SJSA1 (cell line): Measurements from ENCODE around the gene PCED1B. TPM values are rescaled to one million over a fixed set of nuclear protein-coding genes. Genes with fewer than 3 reads are reported as not detected.

Experiments used
- DNase-seq, 2 experiments: peaks; one replicate each; pipeline ENCODE4 v3.0.0-alpha.2; 2015 to 2020; ENCODE audit warnings: low spot score in 2 of 2, low read depth in 1 of 2
- H3K27ac ChIP-seq: fragments of 250-450 bp; sonication (Bioruptor Pico); 2 replicates; pipeline ENCODE4 v1.5.1; 2020; ENCODE audit warnings: mild to moderate bottlenecking, moderate library complexity
- H3K27me3 ChIP-seq: fragments of 250-450 bp; sonication (Bioruptor Pico); replicated peaks from 2 replicates; pipeline ENCODE4 v1.5.1; 2020; ENCODE audit warnings: mild to moderate bottlenecking, moderate library complexity
- H3K36me3 ChIP-seq: fragments of 250-450 bp; sonication (Bioruptor Pico); 2 replicates; pipeline ENCODE4 v1.5.1; 2020; ENCODE audit warnings: mild to moderate bottlenecking
- H3K4me1 ChIP-seq: fragments of 250-450 bp; sonication (Bioruptor Pico); replicated peaks from 2 replicates; pipeline ENCODE4 v1.6.1; 2021; ENCODE audit warnings: mild to moderate bottlenecking
- H3K4me3 ChIP-seq: fragments of 250-450 bp; sonication (Bioruptor Pico); 2 replicates; pipeline ENCODE4 v1.5.1; 2020; ENCODE audit warnings: mild to moderate bottlenecking
- H3K9me3 ChIP-seq: fragments of 250-450 bp; sonication (Bioruptor Pico); replicated peaks from 2 replicates; pipeline ENCODE4 v1.5.1; 2020; ENCODE audit warnings: mild to moderate bottlenecking
- total RNA-seq: library from RNA; depleted of rRNA; stranded (reverse); fragments of >200 nt; shearing (Covaris generic); gene quantifications from 2 replicates; pipeline ENCODE4 v1.2.3, GENCODE V29; 2014

Gene PCED1B
- total RNA-seq, 1 experiment from 2014 or later = 0.39 TPM

DNA sequence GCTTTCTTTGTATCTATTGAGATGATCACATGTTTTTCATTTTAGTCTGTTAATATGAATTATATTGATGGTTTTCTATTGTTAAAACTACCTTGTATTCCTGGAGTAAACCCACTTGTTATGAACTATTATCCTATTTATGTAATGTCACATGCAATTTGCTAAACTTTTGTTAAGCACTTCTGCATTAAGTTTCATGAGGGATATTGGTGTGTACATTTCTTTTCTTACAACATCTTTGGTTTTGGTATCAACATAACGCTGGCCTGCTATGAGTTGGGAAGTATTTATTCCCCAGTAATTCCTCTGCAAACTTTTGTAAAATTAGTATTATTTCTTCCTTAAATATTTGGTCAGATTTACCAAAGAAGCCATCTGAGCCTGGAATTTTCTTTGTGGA, 46.8 kb downstream of the PCED1B start:
- DNase-seq = no peak
- H3K4me1 ChIP-seq = peaks cover 9% of the 10 kb centered on the region
- no peak overlapping the region for H3K4me3 ChIP-seq
- H3K36me3 ChIP-seq = no peaks in the 10 kb centered on the region
- no peak overlapping the region for H3K27ac ChIP-seq
- H3K27me3 ChIP-seq = no peaks in the 10 kb centered on the region
- H3K9me3 ChIP-seq = no peaks in the 10 kb centered on the region; the same call in 1 of the 2 replicates

- H3K27ac ChIP-seq = no peak overlapping the region
- no peaks in the 10 kb centered on the region for H3K36me3 ChIP-seq
- no peak overlapping the region for H3K4me3 ChIP-seq
- no peaks in the 10 kb centered on the region for H3K4me1 ChIP-seq
- DNase-seq = no peak
- H3K27me3 ChIP-seq = no peaks in the 10 kb centered on the region
- H3K9me3 ChIP-seq = no peaks in the 10 kb centered on the region
Measured at GRCh38 chr12:47131011-47131410, 51.6 kb downstream of the PCED1B start.

GRCh38 chr12:47134005-47134404, 54.6 kb downstream of the PCED1B start:
- Histone ChIP-seq H3K4me3 (no peak overlapping the region), H3K9me3 (no peaks in the 10 kb centered on the region), H3K27me3 (no peaks in the 10 kb centered on the region), H3K36me3 (no peaks in the 10 kb centered on the region), H3K4me1 (no peaks in the 10 kb centered on the region), H3K27ac (no peak overlapping the region)
- no peak for DNase-seq

GRCh38 chr12:47135578-47135977, 56.2 kb downstream of the PCED1B start:
- Histone ChIP-seq H3K27me3 (no peaks in the 10 kb centered on the region), H3K4me1 (no peaks in the 10 kb centered on the region), H3K9me3 (no peaks in the 10 kb centered on the region), H3K4me3 (no peak overlapping the region), H3K27ac (no peak overlapping the region), H3K36me3 (no peaks in the 10 kb centered on the region)
- DNase-seq = no peak

GRCh38 chr12:47139000-47139681, 59.7 kb downstream of the PCED1B start:
- Histone ChIP-seq H3K4me3 (no peak overlapping the region), H3K27me3 (no peaks in the 10 kb centered on the region), H3K27ac (no peak overlapping the region), H3K9me3 (no peaks in the 10 kb centered on the region), H3K36me3 (no peaks in the 10 kb centered on the region), H3K4me1 (no peaks in the 10 kb centered on the region)
- DNase-seq = no peak

GRCh38 chr12:47141459-47141858, 62.0 kb downstream of the PCED1B start:
- Histone ChIP-seq H3K9me3 (no peaks in the 10 kb centered on the region; the same call in 1 of the 2 replicates), H3K36me3 (no peaks in the 10 kb centered on the region), H3K4me3 (no peak overlapping the region), H3K4me1 (no peaks in the 10 kb centered on the region), H3K27ac (no peak overlapping the region), H3K27me3 (no peaks in the 10 kb centered on the region)
- no peak for DNase-seq

- H3K9me3 ChIP-seq = no peaks in the 10 kb centered on the region; the same call in 1 of the 2 replicates
- no peaks in the 10 kb centered on the region for H3K27me3 ChIP-seq
- H3K4me3 ChIP-seq = no peak overlapping the region
- H3K4me1 ChIP-seq = no peaks in the 10 kb centered on the region
- no peak for DNase-seq
- no peaks in the 10 kb centered on the region for H3K36me3 ChIP-seq
- no peak overlapping the region for H3K27ac ChIP-seq
Measured at GRCh38 chr12:47144769-47145168, 65.3 kb downstream of the PCED1B start.

- Histone ChIP-seq H3K4me3 (no peak overlapping the region), H3K9me3 (no peaks in the 10 kb centered on the region; the same call in 1 of the 2 replicates), H3K27ac (no peak overlapping the region), H3K27me3 (no peaks in the 10 kb centered on the region), H3K4me1 (no peaks in the 10 kb centered on the region), H3K36me3 (no peaks in the 10 kb centered on the region)
- no peak for DNase-seq
Measured at GRCh38 chr12:47145188-47145587, 65.8 kb downstream of the PCED1B start.

DNA sequence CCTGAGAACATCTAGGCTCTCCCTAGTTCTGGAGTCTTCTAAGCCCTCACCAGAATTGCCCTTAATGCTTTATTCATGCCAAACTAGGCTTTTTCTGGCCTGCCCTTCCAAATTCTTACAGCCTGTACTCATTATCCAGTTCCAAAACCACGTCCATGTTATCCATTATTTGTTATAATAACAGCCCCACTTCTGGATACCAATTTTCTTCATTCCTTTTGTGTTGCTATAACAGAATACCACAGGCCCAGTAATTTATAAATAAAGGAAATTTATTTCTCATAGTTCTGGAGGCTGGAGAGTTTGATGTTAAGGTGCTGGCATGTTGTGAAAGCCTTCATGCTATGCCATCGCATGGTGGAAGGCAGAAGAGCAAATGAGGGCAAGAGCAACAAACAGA, 68.3 kb downstream of the PCED1B start:
- no peaks in the 10 kb centered on the region for H3K36me3 ChIP-seq
- no peaks in the 10 kb centered on the region for H3K27me3 ChIP-seq
- H3K27ac ChIP-seq = no peak overlapping the region
- H3K4me3 ChIP-seq = no peak overlapping the region
- no peak for DNase-seq
- H3K9me3 ChIP-seq = no peaks in the 10 kb centered on the region; the same call in 1 of the 2 replicates
- H3K4me1 ChIP-seq = no peaks in the 10 kb centered on the region

DNA sequence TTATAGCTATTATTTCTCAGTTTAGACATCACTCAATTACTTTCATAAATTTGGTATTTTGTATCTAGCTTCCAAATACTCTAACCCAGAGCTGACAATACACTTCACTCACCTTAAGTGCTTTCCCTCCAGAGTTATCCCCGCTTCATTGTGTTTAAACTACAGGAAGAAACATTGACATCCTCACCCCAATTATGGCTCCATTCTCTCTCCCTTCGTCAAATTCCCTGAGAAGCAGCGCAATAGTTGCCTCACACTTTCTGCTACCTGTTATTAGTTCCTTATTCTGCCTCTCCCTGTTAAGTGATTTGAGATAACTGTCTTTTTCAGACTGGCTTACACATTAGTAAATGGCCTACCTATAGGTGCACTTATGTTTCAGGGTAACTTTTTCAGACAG, 69.7 kb downstream of the PCED1B start:
- Histone ChIP-seq H3K9me3 (no peaks in the 10 kb centered on the region; the same call in 1 of the 2 replicates), H3K27me3 (no peaks in the 10 kb centered on the region), H3K4me1 (no peaks in the 10 kb centered on the region), H3K36me3 (no peaks in the 10 kb centered on the region), H3K27ac (no peak overlapping the region), H3K4me3 (no peak overlapping the region)
- no peak for DNase-seq

DNA sequence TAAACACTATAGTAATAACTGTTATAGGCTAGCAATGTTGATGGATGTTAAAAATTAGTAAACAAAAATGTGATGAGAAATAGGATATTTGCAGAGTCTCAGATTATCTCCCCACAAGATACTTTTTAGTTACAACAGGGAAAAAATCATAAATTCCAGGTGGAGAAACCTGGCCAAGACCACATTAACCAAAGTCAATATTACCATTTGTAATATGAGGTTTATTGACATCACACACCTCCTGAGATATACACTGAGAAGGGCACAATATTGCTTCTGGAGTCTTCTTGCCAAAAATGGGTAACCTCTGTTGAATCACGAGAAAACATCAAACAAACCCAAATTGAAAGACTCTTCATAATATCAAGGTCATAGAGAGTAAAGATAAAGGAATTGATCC, 72.7 kb downstream of the PCED1B start:
- H3K36me3 ChIP-seq = no peaks in the 10 kb centered on the region
- H3K27me3 ChIP-seq = no peaks in the 10 kb centered on the region
- no peak for DNase-seq
- H3K4me1 ChIP-seq = peaks cover 13% of the 10 kb centered on the region
- no peak overlapping the region for H3K4me3 ChIP-seq
- H3K27ac ChIP-seq = no peak overlapping the region
- H3K9me3 ChIP-seq = no peaks in the 10 kb centered on the region

GRCh38 chr12:47155457-47156166, 76.2 kb downstream of the PCED1B start:
- DNase-seq = peak in 1 of 2 experiments; percentile 47
- H3K27ac ChIP-seq = peak overlapping the region; percentile 47

GRCh38 chr12:47156167-47156736, 76.8 kb downstream of the PCED1B start:
- Histone ChIP-seq H3K36me3 (no peaks in the 10 kb centered on the region), H3K27ac (peak overlapping the region; percentile 47; the same call in 1 of the 2 replicates), H3K4me1 (peaks cover 13% of the 10 kb centered on the region), H3K4me3 (no peak overlapping the region), H3K27me3 (no peaks in the 10 kb centered on the region), H3K9me3 (no peaks in the 10 kb centered on the region)
- no peak for DNase-seq

More at GRCh38 chr12:47155457-47156166, 76.2 kb downstream of the PCED1B start:
- peaks cover 13% of the 10 kb centered on the region for H3K4me1 ChIP-seq
- no peaks in the 10 kb centered on the region for H3K9me3 ChIP-seq
- no peaks in the 10 kb centered on the region for H3K27me3 ChIP-seq
- no peak overlapping the region for H3K4me3 ChIP-seq
- no peaks in the 10 kb centered on the region for H3K36me3 ChIP-seq

GRCh38 chr12:47158792-47159191, 79.4 kb downstream of the PCED1B start:
- Histone ChIP-seq H3K9me3 (no peaks in the 10 kb centered on the region), H3K36me3 (no peaks in the 10 kb centered on the region), H3K4me3 (no peak overlapping the region), H3K27me3 (no peaks in the 10 kb centered on the region), H3K27ac (no peak overlapping the region), H3K4me1 (peaks cover 13% of the 10 kb centered on the region)
- no peak for DNase-seq
